Stimulated activated CD8-positive, alpha-beta memory T cell treated with anti-CD3 and anti-CD28 coated beads, Interleukin-15, amount 100 ng/mL, for 1 hour (primary cell): Measurements from ENCODE around the gene FAM120C.
A peak's percentile ranks its signal among the peaks of the same experiment; 100 is the strongest.

Experiments used
- DNase-seq: peaks from one replicate; pipeline ENCODE4 v3.0.0-alpha.2; 2020; ENCODE audit warnings: low read depth

Gene FAM120C, protein sequence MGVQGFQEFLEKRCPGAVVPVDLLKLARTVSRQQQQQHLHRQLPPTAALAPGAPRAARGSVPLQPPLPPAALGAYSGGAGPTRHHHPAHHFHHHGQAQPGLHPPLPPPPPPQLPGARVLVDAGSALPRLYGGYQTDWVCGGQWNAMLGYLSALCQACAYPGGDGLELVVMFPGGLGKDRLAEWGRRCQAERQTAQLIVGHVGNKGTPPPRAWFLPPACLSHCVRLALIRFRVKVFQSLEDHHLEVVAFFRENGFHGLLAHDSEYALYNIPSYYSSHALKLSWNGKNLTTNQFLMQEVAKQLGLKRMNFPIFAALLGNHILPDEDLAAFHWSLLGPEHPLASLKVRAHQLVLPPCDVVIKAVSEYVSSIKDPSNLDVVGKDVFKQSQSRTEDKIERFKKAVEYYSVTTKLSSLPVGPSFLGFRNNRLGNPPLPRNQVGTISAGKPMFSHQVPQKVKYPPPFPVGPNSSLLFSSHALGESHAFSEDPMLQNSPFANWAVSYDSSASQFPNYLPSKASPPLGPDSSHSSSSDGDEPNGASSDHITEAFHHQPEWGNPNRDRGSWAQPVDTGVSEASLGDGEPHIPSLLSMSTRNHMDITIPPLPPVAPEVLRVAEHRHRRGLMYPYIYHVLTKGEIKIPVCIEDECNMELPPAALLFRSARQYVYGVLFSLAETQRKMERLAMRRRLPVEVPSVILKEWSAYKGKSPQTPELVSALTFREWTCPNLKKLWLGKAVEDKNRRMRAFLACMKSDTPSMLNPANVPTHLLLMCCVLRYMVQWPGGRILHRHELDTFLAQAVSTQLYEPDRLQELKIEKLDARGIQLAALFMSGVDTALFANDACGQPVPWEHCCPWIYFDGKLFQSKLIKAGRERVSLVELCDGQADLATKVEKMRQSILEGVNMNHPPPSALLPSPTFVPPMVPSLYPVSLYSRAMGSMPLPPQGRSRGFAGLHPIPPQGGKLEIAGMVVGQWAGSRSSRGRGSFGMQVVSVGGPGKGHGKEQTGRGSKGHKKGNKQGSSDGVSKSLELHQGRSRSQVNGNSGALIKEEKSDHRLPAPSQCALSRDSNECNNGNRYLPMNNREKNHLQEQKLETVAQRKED

DNA sequence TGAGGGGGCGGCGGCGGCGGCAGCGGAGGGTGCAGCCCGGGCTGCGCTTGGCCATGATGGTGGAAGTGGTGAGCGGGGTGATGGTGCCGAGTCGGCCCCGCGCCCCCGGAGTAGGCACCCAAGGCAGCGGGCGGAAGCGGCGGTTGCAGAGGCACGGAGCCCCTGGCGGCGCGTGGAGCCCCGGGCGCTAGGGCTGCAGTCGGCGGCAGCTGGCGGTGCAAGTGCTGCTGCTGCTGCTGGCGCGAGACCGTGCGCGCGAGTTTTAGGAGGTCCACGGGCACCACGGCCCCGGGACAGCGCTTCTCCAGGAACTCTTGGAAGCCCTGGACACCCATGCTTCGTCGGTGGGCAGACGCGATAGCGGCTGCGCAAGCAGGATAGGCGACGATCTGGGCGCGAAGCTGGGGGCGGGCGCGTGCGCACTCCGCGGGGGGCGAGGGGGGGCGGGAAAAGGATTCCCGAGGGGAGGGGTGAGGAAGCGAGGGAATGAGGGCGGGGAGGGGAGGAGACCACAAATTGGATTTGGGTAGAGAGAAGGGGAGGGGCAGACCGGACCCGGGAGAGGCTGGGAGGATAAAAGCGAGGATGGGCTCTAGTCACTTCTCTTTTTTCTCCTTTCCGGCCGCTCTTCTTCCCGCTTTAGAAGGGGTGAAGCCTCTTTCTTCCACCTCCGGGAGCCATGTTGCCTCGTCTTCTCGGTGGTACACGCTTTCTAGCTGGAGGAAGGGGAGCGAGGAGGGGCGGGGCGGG is at the start of gene FAM120C:
FAM120C (minus strand) TSS at position 391 of the 750 bp plus-strand sequence; CDS start at position 335, 56 bp downstream.
- DNase-seq: peak; percentile 30

DNA sequence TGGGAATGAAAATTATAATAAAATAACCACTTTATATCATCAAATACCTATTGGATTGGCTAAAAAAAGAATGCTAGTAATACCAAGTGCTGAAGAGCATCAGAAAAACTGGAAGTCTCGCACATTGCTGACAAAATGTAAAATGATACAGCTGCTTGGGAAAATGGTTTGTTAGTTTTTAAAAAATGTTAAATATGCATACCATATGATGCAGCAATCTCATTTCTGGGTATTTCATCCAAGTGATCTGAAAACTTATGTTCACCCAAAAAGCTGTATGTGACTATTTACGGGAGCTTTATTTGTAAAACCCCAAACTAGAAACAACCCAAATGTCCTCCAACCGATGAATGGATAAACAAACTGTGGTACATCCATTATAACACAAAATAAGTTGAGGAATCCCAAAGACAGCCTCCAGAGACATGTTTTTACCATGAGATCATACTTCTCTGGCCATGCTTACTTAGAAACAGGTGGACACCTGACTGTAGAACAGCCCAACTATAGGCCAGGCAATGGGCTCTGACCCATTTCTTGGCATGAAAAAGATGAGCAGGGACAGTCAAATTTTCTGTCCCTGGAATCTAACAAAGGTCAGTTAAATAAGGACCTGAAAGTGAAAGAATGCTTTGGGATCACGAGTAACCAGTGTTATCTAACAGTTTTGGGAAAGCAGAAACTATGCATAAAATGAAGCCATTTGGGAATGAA is 47.5 kb upstream of the FAM120C start:
- no peak for DNase-seq

- no peak for DNase-seq
These were observed 40.5 kb upstream of the FAM120C start for GRCh38 chrX:54223581-54223980.

- DNase-seq: no peak
These were observed 30.5 kb upstream of the FAM120C start for GRCh38 chrX:54213603-54214002.

DNA sequence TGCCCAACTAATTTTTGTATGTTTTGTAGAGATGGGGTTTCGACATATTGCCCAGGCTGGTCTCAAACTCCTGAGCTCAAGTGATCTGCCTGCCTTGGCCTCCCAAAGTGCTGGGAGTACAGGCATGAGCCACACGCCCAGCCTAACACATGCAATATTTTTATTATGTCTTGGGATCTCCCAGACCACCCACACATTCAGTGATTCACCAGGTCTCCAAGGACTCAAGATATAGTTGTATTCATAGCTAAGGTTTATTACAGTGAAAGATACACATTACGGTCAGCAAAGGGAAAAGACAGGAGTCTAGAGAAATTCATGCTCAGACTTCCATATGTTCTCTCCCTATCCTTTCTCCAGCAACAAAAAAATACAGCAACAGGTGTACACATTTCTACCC is 25.5 kb upstream of the FAM120C start:
- no peak for DNase-seq

- DNase-seq: no peak
These were observed 15.2 kb upstream of the FAM120C start for GRCh38 chrX:54198262-54198661.

DNA sequence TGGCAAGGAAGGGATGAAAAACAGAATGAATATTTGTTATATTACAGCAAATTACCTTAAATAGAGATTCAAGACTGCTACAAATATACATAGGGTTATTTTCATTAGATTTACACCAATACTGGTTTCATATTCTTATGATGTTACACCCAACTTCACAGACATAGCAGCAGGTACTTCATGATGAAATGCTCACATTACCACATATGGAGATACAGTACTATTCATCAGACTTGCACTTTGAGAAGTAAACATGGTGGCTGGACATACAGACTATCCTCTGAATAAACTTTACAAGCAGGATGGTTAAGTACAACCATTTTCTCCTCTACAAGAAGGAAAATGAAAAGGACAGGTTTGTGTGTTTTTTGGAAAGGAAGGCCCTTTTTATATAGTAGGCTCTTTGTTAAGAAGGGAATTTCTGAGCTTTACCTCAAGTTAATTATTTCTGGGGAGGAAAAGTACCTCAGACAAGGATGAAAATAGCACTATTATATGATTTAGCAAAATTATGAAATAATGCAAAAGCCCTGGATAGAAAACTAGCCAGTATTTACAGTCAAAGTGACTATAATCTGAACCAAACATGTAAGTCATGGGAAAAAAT is 12.0 kb upstream of the FAM120C start:
- no peak for DNase-seq

DNA sequence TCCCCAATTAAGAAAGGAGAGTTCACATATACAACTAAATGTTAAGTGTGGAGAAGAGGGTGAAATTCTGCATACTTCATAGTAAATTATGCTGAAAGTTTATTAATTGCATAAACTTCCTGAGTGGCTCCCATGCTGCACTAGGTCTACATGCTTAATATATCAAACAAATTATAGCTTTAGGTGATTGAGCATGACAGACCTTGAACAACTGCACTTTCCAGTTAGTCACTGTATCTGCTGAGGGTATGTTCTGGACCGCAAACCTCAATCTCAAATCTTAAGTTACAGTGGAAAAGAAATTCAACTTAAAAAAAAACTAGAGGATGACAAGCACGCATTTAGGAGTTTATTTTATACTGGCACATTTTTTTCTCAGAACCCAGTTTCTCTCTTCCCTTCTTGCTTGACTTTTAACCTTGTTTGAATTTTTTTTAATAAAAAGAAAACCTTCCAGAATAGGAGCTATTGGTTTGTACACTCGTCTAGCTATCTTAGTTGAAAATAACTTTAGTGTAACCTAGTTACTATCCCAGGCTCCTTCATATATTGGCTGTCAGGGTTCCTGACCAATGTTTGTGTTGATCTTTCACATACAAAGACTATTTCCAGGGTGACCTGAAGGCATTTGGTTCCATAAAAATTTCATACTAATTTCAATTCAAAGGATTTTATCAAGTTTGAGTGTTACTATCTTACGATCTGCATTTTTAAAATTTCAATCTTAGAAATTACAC is 10.2 kb upstream of the FAM120C start:
- no peak for DNase-seq

GRCh38 chrX:54184474-54184873 is 1.4 kb upstream of the FAM120C start:
- DNase-seq: no peak

DNA sequence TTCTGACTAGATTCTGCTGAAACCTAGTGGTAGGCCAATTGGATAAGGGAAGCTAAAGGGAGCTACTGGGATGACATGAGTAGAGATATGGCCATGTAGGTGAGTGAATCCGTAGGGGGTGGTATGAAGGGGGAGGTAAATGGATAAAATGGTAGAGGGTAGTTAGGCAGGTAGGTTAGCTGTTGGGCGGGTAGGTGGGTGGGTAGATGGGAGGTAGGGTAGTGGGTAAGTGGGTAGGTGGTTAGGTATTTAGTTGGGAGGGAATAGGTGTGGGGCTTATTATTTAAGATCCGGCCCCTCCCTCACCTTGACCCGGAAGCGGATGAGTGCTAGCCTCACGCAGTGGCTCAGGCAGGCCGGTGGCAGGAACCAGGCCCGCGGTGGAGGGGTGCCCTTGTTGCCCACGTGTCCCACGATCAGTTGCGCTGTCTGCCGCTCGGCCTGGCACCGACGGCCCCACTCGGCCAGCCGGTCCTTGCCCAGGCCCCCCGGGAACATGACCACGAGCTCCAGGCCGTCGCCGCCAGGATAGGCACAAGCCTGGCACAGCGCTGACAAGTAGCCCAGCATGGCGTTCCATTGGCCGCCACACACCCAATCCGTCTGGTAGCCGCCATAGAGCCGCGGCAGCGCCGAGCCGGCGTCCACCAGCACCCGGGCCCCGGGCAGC is 725 bp downstream of the FAM120C start:
- DNase-seq: peak; percentile 35

GRCh38 chrX:54181202-54181953 is 1.7 kb downstream of the FAM120C start:
- no peak for DNase-seq

DNA sequence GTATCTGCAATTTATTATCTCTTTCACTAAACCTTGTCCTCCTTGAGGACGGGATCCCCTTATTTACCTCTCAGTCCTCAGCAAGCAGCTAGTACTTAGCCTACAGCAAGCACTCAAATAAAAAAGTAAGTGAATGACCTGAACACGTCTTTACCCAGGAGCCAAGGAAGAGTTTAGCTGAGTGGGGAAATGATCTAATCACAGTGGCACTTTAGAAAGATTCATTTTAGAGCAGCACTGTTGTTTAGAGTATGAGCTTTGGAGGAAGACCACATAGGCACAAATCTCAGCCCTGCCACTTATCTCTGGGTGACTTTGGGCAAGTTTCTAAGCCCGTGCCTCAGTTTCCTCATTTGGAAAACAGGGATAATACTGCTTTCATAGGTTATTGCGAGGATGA is 2.7 kb downstream of the FAM120C start:
- DNase-seq: no peak

GRCh38 chrX:54178100-54178940 is 4.7 kb downstream of the FAM120C start:
- DNase-seq: no peak

- DNase-seq: no peak
These were observed 5.7 kb downstream of the FAM120C start for GRCh38 chrX:54177306-54177705.

DNA sequence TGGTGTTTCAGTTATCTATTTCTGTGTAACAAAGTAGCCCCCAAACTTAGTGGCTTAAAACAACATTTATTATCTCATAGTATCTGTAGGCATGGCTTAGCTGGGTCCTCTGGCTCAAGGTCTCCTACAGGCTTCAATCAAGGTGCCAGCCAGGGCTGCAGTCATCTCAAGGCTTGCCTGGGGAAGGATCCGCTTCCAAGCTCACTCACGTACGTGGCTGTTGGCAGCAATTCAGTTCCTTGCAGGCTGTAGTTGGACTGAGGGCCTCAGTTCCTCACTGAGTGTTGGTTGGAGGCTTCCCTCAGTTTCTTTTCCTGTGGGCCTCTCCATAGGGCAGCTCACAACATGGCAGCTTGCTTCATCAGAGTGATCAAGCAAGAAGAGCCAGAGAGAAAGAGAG is 9.3 kb downstream of the FAM120C start:
- DNase-seq: no peak

GRCh38 chrX:54172455-54172854 is 10.6 kb downstream of the FAM120C start:
- DNase-seq: no peak

GRCh38 chrX:54171527-54172250 is 11.4 kb downstream of the FAM120C start:
- DNase-seq: no peak
